Endothelial cell of umbilical vein (primary cell): ENCODE measurements around the gene RGS18.

Experiments
- CTCF ChIP-seq, 2 donors: IDR thresholded peaks; 1 replicate in 1 of 2; 2 replicates in 1 of 2; pipeline ENCODE4 v1.5.1; 2011; ENCODE audit warnings: low read length in 2 of 2, mild to moderate bottlenecking in 2 of 2, moderate library complexity in 2 of 2, control low read depth in 1 of 2, inconsistent platforms in 1 of 2, low read depth in 1 of 2; ENCODE audit not compliant: insufficient read depth in 1 of 2; ENCODE audit errors: extremely low read depth in 1 of 2
- GATA2 ChIP-seq: IDR thresholded peaks from 2 replicates; pipeline ENCODE4 v1.7.0; 2011; ENCODE audit warnings: low read depth, mild to moderate bottlenecking, moderate library complexity, mixed read lengths, low read length; ENCODE audit not compliant: insufficient read length, insufficient read depth
- JUN ChIP-seq: IDR thresholded peaks from 2 replicates; pipeline ENCODE4 v1.6.1; 2011; ENCODE audit warnings: borderline replicate concordance, low read depth; ENCODE audit not compliant: insufficient read length, insufficient read depth

DNA sequence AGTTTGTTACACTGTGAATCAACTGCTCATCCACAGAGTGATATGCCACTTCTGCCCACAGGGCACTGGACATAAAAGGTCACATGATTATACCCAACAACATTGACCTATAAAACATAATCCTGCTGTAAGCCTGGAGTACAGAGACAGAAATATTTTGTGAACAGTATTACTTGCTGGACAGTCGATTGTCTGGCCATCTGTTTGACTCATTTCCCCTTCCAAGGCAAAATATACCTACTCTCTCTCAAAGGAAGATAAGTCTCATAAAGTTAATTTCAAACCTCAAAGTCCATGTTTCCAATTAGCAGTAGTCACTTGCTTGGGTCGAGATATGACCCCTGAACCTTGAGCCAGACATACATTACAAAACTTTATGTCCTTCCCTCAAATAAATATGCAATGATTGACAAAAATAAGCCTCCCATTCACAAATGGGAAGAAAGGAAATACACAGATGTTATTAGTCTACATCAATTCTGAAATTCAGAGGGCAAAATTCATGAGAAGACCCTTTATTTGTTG lies 39.3 kb upstream of the RGS18 start:
- no peak for TF ChIP-seq JUN
- TF ChIP-seq CTCF (IDR thresholded peaks at IDR 0.05; ENCODE audit: extremely low read depth in 1 of 2, insufficient read depth in 1 of 2, low read depth in 1 of 2, low read length in 2 of 2), result no peak
- TF ChIP-seq GATA2, result peak; percentile 3
